DOHH2 (cell line): Measurements from ENCODE around the gene MACROD2.

Experiments
- H3F3A ChIP-seq: fragments of 200-600 bp; sonication (generic), shearing (Covaris generic); 2 replicates; pipeline ENCODE4 v1.6.0; 2016; ENCODE audit warnings: antibody characterized with exemption, mild to moderate bottlenecking; ENCODE audit not compliant: control insufficient read depth, insufficient read depth
- H3K27ac ChIP-seq: fragments of 200-600 bp; sonication (generic); 2 replicates; pipeline ENCODE4 v1.5.1; 2014; ENCODE audit warnings: low read depth, mild to moderate bottlenecking, low read length, moderate library complexity
- H3K27me3 ChIP-seq: fragments of 200-600 bp; sonication (generic); 2 replicates; pipeline ENCODE4 v1.6.1; 2014; ENCODE audit warnings: mild to moderate bottlenecking, low read length, mixed read lengths; ENCODE audit not compliant: control insufficient read depth
- H3K36me3 ChIP-seq: fragments of 200-600 bp; sonication (generic); 2 replicates; pipeline ENCODE4 v1.6.1; 2014; ENCODE audit warnings: mild to moderate bottlenecking, low read length, moderate library complexity, mixed read lengths; ENCODE audit not compliant: control insufficient read depth
- H3K4me1 ChIP-seq: fragments of 200-600 bp; sonication (generic); 2 replicates; pipeline ENCODE4 v1.6.1; 2014; ENCODE audit warnings: mild to moderate bottlenecking, low read length, mixed read lengths; ENCODE audit not compliant: control insufficient read depth
- H3K4me2 ChIP-seq: fragments of 200-600 bp; sonication (generic); 2 replicates; pipeline ENCODE4 v1.6.0; 2014; ENCODE audit warnings: mild to moderate bottlenecking, low read length, moderate library complexity
- H3K4me3 ChIP-seq: fragments of 200-600 bp; sonication (generic); 2 replicates; pipeline ENCODE4 v1.5.1; 2014; ENCODE audit warnings: mild to moderate bottlenecking, low read length, mixed read lengths
- H3K79me2 ChIP-seq: fragments of 200-600 bp; sonication (generic); 2 replicates; pipeline ENCODE4 v1.6.1; 2014; ENCODE audit warnings: mild to moderate bottlenecking, low read length, mixed read lengths; ENCODE audit not compliant: control insufficient read depth
- H3K9me2 ChIP-seq: fragments of 200-600 bp; sonication (generic); replicated peaks from 2 replicates; pipeline ENCODE4 v1.6.1; 2014; ENCODE audit warnings: mild to moderate bottlenecking, low read length, mixed read lengths; ENCODE audit not compliant: control insufficient read depth
- H3K9me3 ChIP-seq: fragments of 200-600 bp; sonication (generic); 2 replicates; pipeline ENCODE4 v1.6.1; 2014; ENCODE audit warnings: antibody characterized with exemption, low read length, mixed read lengths; ENCODE audit not compliant: control insufficient read depth, insufficient read depth
- H4K20me1 ChIP-seq: fragments of 200-600 bp; sonication (generic); 2 replicates; pipeline ENCODE4 v1.6.0; 2014; ENCODE audit warnings: low read depth, mild to moderate bottlenecking, antibody characterized with exemption, low read length, moderate library complexity; ENCODE audit not compliant: control insufficient read depth, insufficient read depth
- CTCF ChIP-seq: fragments of 200-600 bp; sonication (generic); IDR thresholded peaks from one replicate; pipeline ENCODE4 v1.5.1; 2014; ENCODE audit warnings: antibody characterized with exemption, mild to moderate bottlenecking, low read depth, low read length; ENCODE audit not compliant: poor library complexity, severe bottlenecking
- EZH2phosphoT487 ChIP-seq: fragments of 200-600 bp; sonication (generic); IDR thresholded peaks from 2 replicates; pipeline ENCODE4 v1.6.1; 2017; ENCODE audit warnings: borderline replicate concordance, mild to moderate bottlenecking, antibody characterized with exemption, low read length, moderate library complexity, mixed read lengths

Gene MACROD2

GRCh38 chr20:15611541-15611940, 1616.2 kb downstream of the MACROD2 start:
- Histone ChIP-seq H3K4me3 (no peak overlapping the region), H3K36me3 (no peaks in the 10 kb centered on the region), H3K4me1 (no peaks in the 10 kb centered on the region), H4K20me1 (no peaks in the 10 kb centered on the region), H3K9me2 (no peaks in the 10 kb centered on the region), H3F3A (no peaks in the 10 kb centered on the region), H3K9me3 (no peaks in the 10 kb centered on the region), H3K27me3 (no peaks in the 10 kb centered on the region), H3K79me2 (no peaks in the 10 kb centered on the region), H3K27ac (no peak overlapping the region), H3K4me2 (no peak overlapping the region)
- TF ChIP-seq EZH2phosphoT487 (no peak), CTCF (no peak)

GRCh38 chr20:15612198-15612597, 1616.9 kb downstream of the MACROD2 start:
- Histone ChIP-seq H3K79me2 (no peaks in the 10 kb centered on the region), H3K36me3 (no peaks in the 10 kb centered on the region), H3K9me2 (no peaks in the 10 kb centered on the region), H3K4me2 (no peak overlapping the region), H3K27me3 (no peaks in the 10 kb centered on the region), H4K20me1 (no peaks in the 10 kb centered on the region), H3K9me3 (no peaks in the 10 kb centered on the region), H3K4me1 (no peaks in the 10 kb centered on the region), H3F3A (no peaks in the 10 kb centered on the region), H3K27ac (no peak overlapping the region), H3K4me3 (no peak overlapping the region)
- TF ChIP-seq CTCF (no peak), EZH2phosphoT487 (no peak)

DNA sequence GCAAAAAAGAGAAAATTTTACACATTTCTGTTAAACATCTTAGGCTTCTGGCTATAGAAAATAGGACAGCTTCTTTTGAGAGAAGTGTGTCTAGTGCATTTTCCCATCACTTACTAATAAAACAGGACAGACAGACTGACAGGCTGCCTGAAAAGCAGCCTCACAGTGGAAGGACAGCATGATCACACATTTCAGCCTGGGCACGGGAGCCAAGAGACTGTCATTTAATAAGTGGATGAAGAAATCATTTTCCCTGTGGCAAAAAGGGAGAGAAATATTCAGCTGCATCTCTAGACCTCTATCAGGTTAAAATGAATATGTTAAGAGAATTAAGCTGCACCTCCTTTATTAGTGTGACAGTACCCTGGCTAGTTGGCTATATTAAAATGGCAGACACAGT, 1617.5 kb downstream of the MACROD2 start:
- Histone ChIP-seq H3K27me3 (no peaks in the 10 kb centered on the region), H3K4me1 (no peaks in the 10 kb centered on the region), H3K9me2 (no peaks in the 10 kb centered on the region), H3K27ac (no peak overlapping the region), H3K4me2 (no peak overlapping the region), H3K9me3 (no peaks in the 10 kb centered on the region), H3F3A (no peaks in the 10 kb centered on the region), H3K4me3 (no peak overlapping the region), H3K36me3 (no peaks in the 10 kb centered on the region), H4K20me1 (no peaks in the 10 kb centered on the region), H3K79me2 (no peaks in the 10 kb centered on the region)
- no peak for TF ChIP-seq CTCF
- no peak for TF ChIP-seq EZH2phosphoT487

GRCh38 chr20:15613530-15613929, 1618.2 kb downstream of the MACROD2 start:
- no peak overlapping the region for H3K4me3 ChIP-seq

More at GRCh38 chr20:15613530-15613929, 1618.2 kb downstream of the MACROD2 start:
- Histone ChIP-seq H3K9me3 (no peaks in the 10 kb centered on the region), H3F3A (no peaks in the 10 kb centered on the region), H3K4me2 (no peak overlapping the region), H3K36me3 (no peaks in the 10 kb centered on the region), H3K27me3 (no peaks in the 10 kb centered on the region), H4K20me1 (no peaks in the 10 kb centered on the region), H3K9me2 (no peaks in the 10 kb centered on the region), H3K4me1 (no peaks in the 10 kb centered on the region), H3K79me2 (no peaks in the 10 kb centered on the region), H3K27ac (no peak overlapping the region)
- TF ChIP-seq CTCF: no peak
- no peak for TF ChIP-seq EZH2phosphoT487
